ENCODE data around the gene EXOC4. TPM values are rescaled to one million over a fixed set of nuclear protein-coding genes. Genes with fewer than 3 reads are reported as not detected.

The EXOC4 gene
- total RNA-seq, 1 donor from 2014 or later, result 66.2 TPM

GRCh38 chr7:134040988-134041387 lies 788.1 kb downstream of the EXOC4 start:
- no peak for DNase-seq (ENCODE audit: extremely low read depth, low read depth, low spot score)

DNA sequence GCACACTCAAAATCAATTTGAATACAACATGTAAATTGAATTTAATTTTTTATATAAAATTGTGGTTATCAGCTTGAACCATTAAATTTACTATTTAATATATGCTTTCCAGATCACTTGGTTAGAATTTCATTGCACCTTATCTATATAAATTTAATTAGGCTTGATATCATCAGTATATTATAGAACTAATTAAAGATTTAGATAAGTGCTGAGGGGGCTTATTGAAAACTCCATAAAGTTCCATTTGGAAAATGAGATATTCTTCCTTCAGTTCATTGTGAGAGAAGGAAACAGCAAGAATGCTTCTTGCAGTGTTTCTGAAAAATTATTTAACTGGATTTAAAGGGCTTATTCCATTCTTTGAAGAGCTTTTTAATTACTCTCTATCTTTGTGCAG lies 788.6 kb downstream of the EXOC4 start:
- no peak for DNase-seq (ENCODE audit: extremely low read depth, low read depth, low spot score)

- no peak for DNase-seq (ENCODE audit: extremely low read depth, low read depth, low spot score)
Measured at GRCh38 chr7:134042307-134042706, 789.4 kb downstream of the EXOC4 start.

- DNase-seq (ENCODE audit: extremely low read depth, low read depth, low spot score), result no peak
Measured at GRCh38 chr7:134044682-134045081, 791.8 kb downstream of the EXOC4 start.

DNA sequence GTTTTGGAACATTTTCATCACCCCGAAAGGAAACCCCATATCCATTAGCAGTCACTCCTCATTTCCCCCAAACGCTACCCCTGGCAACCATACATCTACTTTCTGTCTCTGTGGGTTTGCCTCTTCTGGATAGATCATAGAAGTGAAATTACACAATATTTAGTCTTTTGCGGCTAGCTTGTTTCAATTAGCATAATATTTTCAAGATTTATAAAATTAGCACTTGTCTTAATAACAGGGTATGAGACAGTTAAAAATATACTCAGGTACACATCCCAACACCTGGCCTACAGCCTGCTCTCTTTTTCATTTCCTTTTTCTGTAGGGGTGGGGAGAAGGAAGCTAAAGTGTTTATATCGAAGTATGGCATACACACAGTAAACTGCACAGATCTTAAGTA lies 792.8 kb downstream of the EXOC4 start:
- DNase-seq (ENCODE audit: extremely low read depth, low read depth, low spot score), result no peak

- DNase-seq (ENCODE audit: extremely low read depth, low read depth, low spot score), result no peak
Measured at GRCh38 chr7:134046594-134047128, 793.8 kb downstream of the EXOC4 start.

DNA sequence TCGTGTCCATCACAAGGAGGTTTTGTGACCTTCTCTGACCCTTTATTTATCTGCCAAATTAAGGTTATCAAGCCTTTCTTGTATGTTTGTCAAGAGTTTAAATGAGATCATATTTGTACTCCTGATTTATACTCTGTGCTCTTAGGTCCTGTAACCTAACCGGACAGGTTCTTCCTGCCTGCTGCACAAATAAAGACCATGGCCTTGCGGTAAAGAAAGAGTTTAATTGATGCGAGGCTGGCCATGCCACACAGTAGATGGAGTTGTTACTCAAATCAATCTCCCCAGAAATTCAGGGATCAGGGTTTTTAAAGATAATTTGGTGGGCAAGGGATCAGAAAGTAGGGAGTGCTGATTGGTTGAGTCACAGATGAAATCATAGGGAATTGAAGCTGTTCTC lies 794.8 kb downstream of the EXOC4 start:
- DNase-seq (ENCODE audit: extremely low read depth, low read depth, low spot score), result no peak

- no peak for DNase-seq (ENCODE audit: extremely low read depth, low read depth, low spot score)
Measured at GRCh38 chr7:134048166-134048565, 795.3 kb downstream of the EXOC4 start.

DNA sequence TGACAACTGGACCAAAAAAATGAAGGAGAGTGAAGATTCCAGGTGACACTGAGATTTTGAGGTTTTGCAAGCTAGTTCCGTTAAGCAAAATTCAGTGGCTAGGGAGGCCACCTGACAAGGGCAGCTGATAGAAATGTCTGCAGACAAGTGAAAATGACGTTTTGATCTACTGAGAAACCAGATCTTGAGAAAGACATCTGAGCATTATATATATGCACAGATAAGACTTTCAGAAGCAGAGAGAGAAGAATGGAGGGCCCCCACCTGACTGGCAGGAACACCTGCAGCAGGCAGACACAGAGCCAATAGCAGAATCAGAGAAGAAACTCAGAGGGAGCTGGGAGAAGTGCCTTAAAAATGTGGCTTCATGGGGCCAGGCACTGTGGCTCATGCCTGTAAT lies 798.1 kb downstream of the EXOC4 start:
- no peak for DNase-seq (ENCODE audit: extremely low read depth, low read depth, low spot score)

DNA sequence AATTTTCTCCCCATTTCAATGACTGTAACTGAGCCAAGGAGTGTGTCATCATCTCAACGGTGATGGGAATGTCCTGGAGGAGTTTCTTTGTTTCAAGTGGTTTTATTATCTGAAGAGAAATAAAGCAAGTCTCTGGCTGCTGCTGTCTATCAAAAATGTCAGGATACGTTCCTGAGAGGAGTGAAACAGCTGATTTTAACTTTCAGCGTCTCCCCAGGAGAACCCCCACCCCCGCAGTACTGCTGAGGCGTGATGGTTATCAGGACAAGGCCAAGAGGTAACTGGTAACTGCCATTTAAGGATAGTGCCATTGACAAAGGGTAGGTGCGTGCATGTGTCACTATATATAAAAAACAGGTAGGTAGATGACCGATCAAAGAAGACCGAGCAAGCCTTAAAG lies 803.9 kb downstream of the EXOC4 start:
- DNase-seq (ENCODE audit: extremely low read depth, low read depth, low spot score), result no peak

DNA sequence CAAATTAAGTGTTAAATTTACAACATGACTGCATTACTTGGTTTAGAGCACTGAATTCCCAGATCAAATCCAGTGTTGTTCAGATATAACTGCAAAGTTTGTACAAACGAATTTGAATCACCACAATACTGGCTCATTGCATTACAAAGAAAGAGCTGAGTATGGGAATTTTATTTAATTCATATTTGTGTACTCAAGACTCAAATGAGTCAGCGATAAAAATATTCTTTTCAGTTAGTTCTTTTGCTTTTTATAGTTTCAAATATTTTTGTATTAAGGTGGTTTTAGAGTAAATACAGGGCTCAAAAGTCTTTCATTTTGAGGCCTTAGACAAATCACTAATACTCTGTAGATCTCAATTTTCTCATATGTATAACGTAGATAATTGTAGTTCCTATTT lies 805.6 kb downstream of the EXOC4 start:
- no peak for DNase-seq (ENCODE audit: extremely low read depth, low read depth, low spot score)

DNA sequence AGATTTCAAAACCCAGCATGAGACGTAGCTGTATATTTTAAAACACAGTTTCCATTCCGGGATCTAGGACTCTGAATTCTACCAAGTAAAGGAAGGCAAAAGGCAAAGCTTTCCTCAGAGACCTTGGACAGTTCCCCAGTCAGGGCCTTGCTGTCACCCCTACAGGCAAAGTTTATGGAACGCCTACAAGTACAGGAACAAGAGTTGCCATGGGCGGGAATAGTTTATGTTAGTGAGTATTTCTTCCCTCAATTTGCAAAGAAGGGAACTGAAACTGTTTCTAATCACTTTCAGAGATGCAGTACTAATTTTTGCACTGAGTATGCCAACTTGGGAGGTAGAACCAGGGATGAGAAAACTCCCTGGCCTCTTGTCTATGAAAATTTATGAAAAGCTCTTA lies 806.1 kb downstream of the EXOC4 start:
- no peak for DNase-seq (ENCODE audit: extremely low read depth, low read depth, low spot score)

- DNase-seq (ENCODE audit: extremely low read depth, low read depth, low spot score), result no peak
Measured at GRCh38 chr7:134059921-134060320, 807.0 kb downstream of the EXOC4 start.

DNA sequence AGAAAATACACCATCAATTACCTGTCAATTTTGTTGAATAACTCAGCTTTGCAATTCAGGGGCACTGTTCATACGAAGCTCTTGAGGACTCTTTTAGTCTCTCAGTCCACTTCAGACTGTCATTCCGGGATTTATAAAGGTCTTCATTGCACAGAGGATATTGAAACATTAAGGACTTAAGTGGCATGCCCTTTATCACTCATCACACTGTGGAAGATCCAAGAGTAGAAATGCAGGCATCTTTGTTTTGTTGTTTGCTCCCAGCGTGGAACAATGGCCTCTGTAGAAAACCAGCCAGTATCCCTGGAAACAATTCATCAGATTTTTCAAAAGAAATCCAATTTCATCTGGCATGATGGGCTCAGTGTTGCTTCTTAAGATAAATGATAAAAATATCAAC lies 808.0 kb downstream of the EXOC4 start:
- no peak for DNase-seq (ENCODE audit: extremely low read depth, low read depth, low spot score)

DNA sequence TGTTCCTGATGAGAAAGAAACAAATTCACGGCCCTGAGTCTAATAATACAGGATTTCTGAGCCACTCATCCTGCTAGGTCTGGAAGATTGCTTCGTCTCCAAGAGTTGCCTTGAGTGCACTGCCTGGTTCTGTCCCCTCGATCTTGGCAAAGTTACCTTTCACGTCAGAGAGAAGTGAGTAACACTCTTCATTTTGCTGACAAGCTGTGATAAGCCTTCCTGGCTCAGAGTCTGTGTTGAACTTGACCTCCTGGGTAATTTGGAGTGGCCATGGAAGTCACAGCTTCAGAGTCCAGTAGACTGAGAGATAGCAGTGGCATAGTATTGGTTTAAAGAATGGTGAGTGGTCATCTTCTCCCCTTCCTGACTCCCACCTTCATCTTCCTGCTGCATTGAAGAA lies 809.6 kb downstream of the EXOC4 start:
- DNase-seq (ENCODE audit: extremely low read depth, low read depth, low spot score), result no peak

DNA sequence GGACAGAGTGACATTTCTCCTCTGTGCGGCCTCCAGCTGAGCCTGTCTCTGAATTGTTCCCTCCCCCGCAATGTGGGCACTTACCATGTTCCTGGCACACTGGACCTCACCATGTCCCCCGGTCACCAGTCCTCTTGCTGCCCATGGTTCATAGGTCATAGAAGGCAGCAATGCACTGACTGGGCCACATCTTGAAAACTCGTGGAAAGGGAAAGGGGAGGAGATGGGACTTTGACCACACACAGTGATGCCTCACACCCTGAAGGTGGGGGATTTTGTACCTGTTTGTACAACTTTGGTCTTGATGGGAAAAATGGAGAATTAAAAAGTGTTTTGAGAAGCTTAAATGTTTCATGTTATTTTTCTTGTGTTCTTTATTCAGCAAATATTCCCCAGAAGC lies 812.5 kb downstream of the EXOC4 start:
- no peak for DNase-seq (ENCODE audit: extremely low read depth, low read depth, low spot score)

DNA sequence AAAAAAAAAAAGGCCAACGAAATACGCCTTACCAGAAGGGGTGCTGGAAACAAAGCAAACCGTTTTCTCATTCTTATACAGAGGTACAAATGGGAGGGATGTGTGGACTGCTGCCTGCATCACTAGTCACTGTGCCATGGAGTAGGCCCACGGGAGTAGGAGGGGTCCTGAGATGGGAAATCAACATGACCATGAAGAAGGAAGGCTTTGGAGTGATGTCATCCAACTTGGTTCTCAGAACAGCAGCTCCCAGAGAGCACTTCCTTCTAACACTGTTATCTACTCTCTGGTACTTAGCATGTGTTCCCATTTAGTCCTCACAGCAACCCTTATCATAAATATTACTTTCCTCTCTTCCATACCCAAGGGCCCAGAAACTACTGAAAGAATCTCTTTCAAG lies 814.3 kb downstream of the EXOC4 start:
- no peak for DNase-seq (ENCODE audit: extremely low read depth, low read depth, low spot score)

GRCh38 chr7:134068670-134069069 lies 815.8 kb downstream of the EXOC4 start:
- DNase-seq (ENCODE audit: extremely low read depth, low read depth, low spot score), result no peak

GRCh38 chr7:134069187-134069586 lies 816.3 kb downstream of the EXOC4 start:
- DNase-seq (ENCODE audit: extremely low read depth, low read depth, low spot score), result no peak

GRCh38 chr7:134070673-134071072 lies 817.8 kb downstream of the EXOC4 start:
- DNase-seq (ENCODE audit: extremely low read depth, low read depth, low spot score), result no peak

DNA sequence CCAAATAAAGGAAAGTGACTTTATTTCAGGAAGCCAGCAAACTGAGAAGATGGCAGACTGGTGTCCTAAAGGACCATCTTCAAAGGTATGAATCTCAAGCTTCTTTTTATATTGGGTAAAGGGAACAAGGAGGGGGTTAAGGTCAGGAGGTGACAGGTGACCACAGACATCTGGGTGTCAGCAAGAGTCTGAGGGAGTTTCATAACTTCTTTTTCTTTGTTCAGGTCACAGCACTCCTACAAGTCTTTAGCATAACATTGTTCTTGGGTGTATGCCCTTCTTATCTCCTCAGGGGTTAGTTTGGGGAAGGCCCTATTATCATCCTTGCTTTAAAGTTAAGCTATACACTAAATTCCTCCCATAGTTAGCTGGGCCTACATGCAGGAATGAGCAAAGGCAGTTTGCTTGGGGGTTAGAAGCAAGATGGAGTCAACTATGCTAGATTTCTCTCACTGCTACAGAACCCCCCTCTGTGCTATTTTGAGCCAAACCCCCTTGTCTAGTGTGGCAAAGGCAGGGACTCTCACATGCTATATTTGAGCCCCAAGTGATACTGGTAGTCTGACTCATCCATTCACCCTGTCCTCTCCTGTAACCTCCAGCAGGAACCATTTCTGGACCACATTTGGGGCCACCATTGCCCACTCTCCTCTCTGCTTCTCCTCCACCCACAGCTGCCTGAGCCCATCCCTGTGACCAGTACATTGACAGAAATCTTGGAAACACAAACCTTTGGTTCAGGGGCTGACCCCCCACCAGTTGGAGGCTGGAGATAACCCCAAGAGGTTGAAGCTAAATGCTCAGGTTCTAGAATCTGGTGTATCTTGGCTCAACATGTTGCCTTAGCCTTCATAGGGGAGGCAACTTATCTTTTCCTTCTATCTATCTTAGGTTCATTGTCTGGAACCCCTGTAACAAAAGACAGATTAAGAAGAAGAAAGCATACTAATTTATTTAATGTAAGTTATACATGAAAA lies 818.8 kb downstream of the EXOC4 start:
- DNase-seq (ENCODE audit: extremely low read depth, low read depth, low spot score), result no peak

DNA sequence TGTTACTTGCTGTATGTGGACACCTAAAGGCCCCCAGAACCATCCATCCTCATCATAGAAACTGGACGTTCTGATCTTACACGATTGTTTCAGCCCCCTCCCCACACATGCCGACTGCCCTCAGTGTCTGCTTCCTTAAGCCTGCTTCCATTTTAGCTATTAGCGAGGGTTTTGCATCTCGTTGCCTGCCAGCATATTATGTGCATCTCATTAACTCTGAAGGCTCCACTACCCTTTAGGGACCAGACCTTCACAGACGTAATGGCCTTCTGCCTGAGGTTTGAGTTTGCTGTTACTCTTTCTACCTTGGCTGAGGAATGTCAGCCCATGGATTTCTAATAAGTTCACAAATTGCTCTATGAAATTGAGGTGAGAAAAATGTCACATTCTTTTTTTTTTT lies 820.4 kb downstream of the EXOC4 start:
- DNase-seq (ENCODE audit: extremely low read depth, low read depth, low spot score), result no peak
